ENCODE results near the gene ARL15.

Gene ARL15

GRCh38 chr5:54281960-54282692 lies 28.2 kb downstream of the ARL15 start:
- no peak for DNase-seq

- no peak for DNase-seq
Observed at GRCh38 chr5:54279960-54280359, 30.4 kb downstream of the ARL15 start.

- DNase-seq = no peak
Observed at GRCh38 chr5:54278979-54279717, 31.2 kb downstream of the ARL15 start.

GRCh38 chr5:54278036-54278830 lies 32.1 kb downstream of the ARL15 start:
- no peak for DNase-seq

GRCh38 chr5:54276048-54276447 lies 34.3 kb downstream of the ARL15 start:
- no peak for DNase-seq

- no peak for DNase-seq
Observed at GRCh38 chr5:54275361-54275760, 35.0 kb downstream of the ARL15 start.

- no peak for DNase-seq
Observed at GRCh38 chr5:54274944-54275343, 35.4 kb downstream of the ARL15 start.

- no peak for DNase-seq
Observed at GRCh38 chr5:54273715-54274114, 36.7 kb downstream of the ARL15 start.

- DNase-seq = no peak
Observed at GRCh38 chr5:54272746-54273145, 37.6 kb downstream of the ARL15 start.

- DNase-seq = no peak
Observed at GRCh38 chr5:54270326-54270725, 40.0 kb downstream of the ARL15 start.

- no peak for DNase-seq
Observed at GRCh38 chr5:54264574-54264973, 45.8 kb downstream of the ARL15 start.

- DNase-seq = no peak
Observed at GRCh38 chr5:54263447-54263846, 46.9 kb downstream of the ARL15 start.

- no peak for DNase-seq
Observed at GRCh38 chr5:54261596-54261995, 48.8 kb downstream of the ARL15 start.

GRCh38 chr5:54259981-54260380 lies 50.4 kb downstream of the ARL15 start:
- no peak for DNase-seq

GRCh38 chr5:54259090-54259489 lies 51.3 kb downstream of the ARL15 start:
- no peak for DNase-seq

- no peak for DNase-seq
Observed at GRCh38 chr5:54257366-54258118, 52.8 kb downstream of the ARL15 start.

- no peak for DNase-seq
Observed at GRCh38 chr5:54254482-54255198, 55.7 kb downstream of the ARL15 start.

GRCh38 chr5:54251981-54252380 lies 58.4 kb downstream of the ARL15 start:
- DNase-seq = no peak

GRCh38 chr5:54249210-54250028 lies 61.0 kb downstream of the ARL15 start:
- DNase-seq = no peak

- DNase-seq = no peak
Observed at GRCh38 chr5:54247226-54247625, 63.1 kb downstream of the ARL15 start.

- DNase-seq = peak; percentile 22
Observed at GRCh38 chr5:54243483-54244080, 66.8 kb downstream of the ARL15 start.
